Activated effector memory CD4-positive, alpha-beta T cell treated with anti-CD3 and anti-CD28 coated beads, Interleukin-2, amount 50 U/mL, for 16 hours (primary cell): ENCODE data around the gene P2RY6.

Experiments
- DNase-seq: peaks from one replicate; pipeline ENCODE4 v3.0.0-alpha.2; 2020

The P2RY6 gene

DNA sequence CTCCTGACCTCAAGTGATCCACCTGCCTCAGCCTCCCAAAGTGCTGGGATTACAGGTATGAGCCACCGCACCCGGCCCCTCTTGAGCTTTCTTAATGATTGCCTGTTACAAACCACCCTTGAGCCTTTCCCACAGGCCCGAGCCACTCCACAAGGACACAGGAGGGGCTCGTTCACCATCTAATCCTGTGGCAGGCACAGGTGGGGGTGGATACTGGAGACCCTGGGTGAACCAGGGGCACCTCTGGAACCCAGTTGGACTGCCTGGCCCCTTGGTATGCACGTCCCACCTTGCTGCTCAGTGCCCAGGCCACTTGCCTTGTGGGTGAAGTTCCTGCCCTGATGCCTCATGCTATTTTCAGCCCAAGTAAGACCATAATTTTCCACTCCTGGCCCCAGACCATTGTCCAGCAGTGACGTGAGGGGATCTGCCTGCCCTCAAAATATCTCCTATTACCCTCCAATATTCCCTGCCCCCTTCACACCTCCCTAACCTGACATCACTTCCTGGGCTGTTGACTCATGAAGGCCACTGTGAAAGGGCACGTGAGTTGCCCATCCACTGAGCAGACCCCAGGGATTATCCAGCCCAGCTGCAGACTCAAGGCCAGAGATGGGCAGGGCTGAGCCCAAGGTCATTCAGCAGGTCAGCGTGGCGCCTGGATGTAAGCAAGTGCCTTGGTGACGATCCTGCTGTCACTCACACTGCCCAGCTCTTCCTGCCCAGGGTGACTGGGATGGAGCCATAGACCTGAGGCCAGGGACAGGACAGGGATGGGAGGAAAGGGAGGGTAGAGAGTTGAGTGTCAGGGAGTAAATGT is 34.5 kb upstream of the P2RY6 start:
- no peak for DNase-seq

DNA sequence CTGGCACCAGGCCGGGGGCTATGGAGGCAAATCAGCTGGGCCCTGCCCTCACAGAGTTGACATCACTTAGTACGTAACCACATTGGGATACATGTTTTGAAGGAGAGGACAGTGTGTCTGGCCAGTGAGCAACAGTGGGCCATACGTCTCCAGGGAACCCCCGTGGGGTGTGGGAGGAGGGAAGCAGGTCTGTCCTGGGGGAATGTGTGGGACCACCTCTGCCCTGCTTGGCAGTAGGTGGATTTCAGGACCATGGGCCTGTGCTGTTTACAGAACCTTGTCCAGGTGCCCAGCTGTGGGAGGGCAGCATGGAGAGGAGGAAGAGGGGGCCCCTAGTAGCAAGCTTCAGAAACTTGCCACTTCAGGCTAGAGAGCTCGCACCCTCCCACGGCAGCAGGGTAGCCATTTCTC is 33.0 kb upstream of the P2RY6 start:
- DNase-seq: peak; percentile 56

DNA sequence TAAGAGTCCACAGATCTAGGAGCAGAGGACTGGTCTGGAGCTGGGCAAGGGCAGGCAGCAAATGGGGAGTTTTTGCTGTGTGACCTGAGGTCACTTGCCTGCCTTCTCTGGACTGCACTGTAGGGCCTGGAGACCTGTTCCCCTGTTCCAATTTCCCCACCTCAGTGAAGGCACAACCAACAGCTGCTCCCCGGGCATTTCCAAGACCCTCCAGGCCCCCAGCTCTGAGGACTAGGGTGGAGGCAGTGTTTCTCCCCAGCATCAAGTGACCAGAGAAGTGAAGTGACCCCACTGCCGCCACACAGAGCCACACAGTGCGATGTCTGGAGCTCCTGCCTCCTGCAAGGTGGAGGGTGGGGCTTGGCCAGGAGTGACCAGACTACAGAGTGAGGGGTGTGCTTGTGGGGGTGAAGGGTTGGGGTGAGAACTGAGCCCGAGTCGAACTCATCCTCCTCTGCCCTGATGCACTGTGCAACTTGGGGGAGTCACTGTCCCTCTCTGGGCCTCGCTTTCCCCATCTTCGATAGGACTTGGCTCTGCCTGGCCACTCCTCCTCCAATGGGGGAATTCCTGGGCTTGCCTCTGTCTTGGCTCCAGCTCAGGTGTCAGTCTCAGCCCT is 32.5 kb upstream of the P2RY6 start:
- DNase-seq: peak; percentile 34

DNA sequence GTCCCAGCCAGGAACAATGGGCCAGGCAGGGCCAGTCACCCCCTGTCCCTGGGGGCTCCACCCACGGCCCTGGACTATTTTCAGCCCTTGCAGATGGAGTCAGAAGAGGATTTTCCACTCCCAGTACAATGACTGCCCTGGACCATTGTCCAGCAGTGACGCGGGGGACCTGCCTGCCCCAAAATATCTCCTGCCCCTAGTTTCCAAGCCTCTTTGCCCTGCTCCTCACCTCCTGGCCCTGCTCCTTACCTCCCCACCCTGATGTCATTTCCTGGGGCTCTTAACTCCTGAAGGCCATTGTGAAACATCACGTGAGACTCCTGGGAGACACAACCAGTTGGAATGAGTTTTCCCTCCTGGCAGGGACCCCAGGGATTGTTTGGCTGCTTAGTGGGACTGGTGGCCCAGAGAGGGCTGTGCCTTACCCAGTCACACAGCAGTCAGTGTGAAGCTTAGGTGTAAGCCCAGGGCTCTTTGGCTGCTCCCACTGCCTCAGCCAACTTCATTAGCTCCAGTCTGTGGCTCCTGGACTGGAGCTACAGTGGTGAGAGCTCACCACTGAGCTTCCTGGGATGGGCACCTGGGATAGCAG is 31.9 kb upstream of the P2RY6 start:
- peak; percentile 22 for DNase-seq

DNA sequence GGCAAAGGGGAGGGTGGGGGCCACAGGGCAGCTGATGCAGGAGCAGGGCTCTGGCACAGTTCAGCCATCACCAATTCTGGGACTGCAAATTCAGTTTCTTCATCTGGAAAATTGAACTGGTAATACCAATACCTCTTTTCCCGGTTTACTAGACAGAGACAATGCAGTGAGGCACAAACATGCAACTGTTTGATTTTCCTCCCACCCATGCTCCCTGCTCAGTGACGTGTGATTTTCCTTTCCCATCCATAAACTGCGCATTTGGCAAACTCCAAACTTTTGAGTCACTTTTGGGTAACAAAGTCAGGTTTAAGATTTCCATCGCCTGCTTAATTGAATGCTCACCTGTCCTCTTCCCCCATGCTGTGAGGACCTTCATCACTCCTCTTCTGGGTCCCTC is 30.8 kb upstream of the P2RY6 start:
- DNase-seq: no peak

DNA sequence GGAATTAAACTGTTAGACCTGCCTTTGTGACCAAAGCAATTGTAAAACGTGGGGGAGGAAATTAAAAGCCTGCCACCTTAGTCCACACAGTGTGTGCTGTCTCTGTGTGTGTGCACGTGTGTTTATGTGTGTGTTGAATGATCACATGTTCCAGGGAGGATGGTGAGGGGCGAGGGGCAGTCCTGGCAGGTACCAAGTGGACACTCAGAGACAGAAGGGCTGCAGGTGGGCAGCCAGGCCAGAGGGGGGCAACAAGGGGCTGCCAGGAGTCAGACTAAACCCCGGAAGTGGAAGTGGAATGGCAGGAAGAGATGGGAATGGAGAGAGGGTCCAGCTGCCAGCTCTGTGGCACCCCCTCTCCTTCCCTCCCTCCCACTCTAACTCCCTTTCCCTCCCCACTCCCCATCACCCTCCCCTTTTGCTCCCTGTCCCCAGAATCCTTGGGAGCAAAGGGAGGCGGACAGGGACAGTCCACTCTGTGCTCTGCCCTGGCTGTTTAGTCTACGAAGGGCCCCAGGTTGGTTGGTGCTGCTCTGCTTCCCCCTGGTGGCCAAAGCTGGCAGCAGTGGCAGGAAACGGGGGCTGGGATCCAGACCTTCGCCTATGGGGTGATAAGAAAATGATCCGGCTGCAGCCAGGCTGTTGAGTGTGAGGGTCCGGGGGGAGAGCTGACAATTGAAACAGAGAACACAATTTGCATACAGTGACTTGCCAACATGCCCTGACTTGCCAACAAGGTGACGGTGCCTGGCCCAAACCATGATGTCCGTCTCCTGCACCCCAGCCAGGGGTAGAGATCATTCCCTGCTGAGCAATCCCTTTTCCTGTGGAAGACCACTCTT is 29.7 kb upstream of the P2RY6 start:
- peak; percentile 89 for DNase-seq

DNA sequence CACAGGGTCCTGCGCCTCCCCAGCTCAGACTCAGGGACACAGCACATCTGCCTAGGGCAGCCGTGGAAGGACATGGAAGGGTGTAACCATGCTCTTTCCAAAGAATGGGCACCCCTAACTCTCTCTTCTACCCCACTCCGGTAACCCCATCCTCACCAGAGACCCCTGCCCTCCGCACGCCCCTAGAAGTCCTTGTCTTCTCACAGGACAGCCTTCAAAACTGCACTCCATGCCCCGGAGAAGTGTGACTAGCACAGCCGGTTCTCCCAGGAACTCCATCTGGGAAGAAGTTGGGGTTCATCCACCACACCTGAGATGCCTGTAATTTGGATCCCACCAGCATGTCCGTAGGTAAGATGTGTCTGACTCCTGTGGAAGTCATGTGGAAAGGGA is 29.0 kb upstream of the P2RY6 start:
- peak; percentile 43 for DNase-seq

DNA sequence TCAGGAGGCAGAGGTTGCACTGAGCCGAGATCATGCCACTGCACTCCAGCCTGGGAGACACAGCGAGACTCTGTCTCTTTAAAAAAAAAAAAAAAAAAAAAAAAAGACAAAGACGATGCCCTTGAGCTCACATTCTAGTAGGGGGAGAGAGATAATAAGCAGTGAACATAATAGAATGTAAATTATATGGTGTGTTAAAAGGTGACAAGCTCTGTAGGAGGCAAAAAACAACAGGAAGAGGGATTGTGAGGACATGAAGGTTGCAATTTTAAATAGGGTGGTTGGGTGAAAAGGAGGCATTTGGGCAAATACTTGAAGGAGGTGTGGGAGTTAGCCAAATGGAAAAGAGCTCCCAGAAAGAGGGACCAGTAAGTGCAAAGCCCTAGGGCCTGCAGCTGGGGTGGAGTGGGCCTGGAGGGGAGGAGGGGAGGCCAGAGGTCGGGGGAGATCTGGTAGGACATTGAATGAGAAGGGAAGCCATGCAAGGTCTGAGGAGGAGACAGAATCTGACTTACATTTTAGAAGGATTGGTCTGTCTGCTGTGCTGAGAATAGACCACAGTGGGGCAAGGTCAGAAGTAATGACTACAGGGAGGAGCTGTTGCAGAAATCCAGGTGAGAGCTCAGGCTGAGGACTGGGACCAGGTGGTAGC is 27.4 kb upstream of the P2RY6 start:
- DNase-seq: peak; percentile 24

DNA sequence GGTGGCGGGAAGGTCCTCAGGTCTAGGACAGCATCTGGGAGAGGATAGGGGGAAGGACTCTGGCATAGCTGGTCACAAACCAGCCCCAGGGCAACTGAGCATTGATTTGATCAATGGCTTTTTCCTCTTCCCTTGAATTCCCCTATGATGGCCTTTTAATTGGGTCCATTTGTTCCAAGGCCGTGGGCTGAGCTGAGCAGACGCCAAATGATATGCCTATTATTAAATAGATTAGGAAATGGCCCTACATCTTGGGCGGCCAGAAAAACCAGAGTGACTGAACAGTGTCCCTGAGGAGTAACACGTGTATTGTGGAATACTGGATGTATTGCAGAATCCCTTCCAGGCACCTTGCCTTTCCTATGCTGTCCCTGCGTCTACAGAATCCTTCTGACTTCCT is 26.7 kb upstream of the P2RY6 start:
- DNase-seq: no peak

DNA sequence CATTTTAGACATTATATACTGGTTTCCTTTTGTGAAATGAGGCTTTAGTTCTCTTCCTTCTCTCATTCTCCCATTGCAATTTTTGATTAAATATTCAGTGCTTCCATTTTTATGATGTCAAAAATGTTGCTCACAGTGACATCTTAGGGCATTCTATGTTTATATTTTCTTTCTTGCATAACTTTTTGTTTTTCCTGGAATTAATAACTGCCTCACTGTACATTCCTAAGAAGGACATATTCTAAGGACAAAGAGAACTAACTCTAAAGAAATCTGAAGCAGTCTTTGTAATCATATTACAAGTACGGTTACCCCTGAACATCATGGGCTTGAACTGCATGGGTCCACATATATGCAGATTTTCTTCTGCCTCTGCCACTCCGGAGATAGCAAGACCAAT is 25.8 kb upstream of the P2RY6 start:
- DNase-seq: no peak

DNA sequence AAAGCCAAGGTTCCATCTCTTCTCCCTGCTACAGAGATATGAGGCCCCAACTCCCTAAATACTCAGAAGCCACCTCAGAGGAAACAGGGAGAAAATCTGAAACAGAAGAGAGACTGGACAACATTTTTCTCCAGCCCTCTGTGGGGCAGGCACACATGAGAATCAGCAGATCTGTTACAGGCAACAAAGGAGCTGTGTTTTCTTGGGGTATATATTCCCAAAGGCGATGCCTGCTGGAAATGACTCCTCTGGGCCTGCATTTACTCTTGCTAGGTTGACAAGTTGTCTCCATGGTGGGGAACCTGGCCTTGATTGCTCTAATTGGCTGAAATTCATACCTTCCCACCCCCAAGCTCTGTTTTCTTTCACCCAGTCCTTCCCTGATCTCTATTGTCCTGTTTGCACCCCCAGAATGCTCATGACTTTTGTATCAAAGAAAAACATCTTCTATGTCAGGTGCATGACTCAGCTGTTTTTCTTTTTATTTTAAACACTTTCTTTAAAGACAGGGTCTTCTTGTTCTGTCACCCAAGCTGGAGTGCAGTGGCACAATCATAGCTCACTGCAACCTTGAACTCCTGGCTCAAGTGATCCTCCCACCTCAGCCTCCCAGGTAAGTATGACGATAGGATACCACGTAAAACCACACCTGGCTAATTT is 23.5 kb upstream of the P2RY6 start:
- peak; percentile 17 for DNase-seq

DNA sequence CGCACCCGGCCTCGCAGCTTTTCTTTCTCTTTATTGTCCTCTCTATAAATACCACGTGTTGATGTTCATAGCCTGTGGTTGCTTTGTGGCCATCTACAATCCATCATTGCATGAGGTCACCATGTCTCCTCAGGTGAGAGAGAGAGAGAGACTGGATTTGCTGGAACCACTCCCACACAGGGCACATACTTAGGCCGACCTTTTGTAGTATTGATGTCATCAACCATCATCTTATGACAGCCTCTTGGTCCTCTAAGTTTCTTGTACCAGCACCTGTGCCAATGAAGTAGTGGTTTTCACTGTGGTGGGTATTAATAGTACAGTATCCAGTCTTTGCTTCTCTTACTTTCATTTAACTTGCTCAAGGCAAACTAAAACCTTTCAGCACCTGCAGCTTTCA is 22.8 kb upstream of the P2RY6 start:
- DNase-seq: peak; percentile 25

DNA sequence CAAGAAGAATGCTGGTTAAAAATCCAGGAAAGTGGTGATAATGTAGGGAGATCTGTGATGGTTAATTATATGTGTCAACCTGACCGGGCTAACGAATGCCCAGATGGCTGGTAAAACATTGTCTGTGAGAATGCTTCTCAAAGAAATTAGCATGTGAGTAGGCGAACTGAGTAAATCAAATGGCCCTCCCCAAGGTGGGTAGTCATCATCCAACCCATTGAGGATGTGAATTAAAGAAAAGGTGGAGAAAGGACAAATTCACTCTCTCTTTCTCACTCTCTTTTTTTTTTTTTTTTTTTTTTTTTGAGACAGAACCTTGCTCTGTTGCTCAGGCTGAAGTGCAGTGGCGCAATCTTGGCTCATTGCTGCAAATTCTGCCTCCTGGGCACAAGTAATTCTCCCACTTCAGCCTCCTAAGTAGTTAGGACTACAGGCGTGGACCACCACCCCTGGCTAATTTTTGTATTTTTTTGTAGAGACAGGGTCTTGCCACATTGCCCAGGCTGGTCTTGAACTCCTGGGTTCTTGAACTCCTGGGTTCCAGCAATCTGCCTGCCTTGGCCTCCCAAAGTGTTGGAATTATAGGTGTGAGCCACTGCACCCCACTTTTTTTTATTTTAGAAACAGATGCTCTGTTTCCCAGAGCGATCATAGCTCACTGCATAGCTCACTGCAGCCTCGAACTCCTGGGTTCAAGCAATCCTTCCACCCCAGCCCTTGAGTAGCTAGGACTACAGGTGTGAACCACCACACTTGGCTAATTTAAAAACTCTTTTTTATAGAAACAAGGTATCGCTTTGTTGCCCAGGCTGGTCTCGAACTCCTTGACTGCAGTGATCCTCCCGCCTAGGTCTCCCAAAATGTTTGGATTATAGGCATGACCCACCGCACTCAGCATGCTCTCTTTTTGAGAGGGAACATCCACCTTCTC is 22.0 kb upstream of the P2RY6 start:
- peak; percentile 51 for DNase-seq

DNA sequence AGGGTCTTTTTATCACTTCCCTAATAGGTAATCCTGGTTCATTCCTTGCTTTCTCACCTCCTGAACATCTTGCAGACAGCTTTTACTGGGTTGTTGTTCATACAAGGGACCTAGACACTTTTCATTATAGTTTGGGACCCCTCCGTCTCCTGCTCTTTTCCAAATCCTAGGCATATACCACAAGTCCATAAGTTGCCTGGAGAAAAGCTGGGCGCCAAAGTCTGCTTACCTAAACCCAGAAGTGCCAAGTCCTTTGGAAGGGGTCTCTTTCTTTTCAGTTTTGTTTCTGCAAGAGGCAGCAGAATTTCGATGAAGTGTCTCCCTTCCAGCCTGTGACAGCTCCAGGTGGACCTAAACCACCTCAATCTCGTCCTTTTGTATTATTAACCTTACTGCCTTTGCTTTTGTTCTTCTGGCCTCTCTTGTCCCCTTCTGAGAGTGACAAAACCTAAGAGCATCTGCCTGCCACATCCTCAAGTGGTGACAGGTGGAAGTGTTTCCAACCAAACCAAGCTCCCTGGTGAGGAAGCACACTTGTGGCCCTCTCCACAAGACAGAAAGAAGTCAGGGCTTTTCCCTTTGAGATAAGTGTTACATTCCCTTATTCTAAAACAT is 19.5 kb upstream of the P2RY6 start:
- DNase-seq: peak; percentile 51

DNA sequence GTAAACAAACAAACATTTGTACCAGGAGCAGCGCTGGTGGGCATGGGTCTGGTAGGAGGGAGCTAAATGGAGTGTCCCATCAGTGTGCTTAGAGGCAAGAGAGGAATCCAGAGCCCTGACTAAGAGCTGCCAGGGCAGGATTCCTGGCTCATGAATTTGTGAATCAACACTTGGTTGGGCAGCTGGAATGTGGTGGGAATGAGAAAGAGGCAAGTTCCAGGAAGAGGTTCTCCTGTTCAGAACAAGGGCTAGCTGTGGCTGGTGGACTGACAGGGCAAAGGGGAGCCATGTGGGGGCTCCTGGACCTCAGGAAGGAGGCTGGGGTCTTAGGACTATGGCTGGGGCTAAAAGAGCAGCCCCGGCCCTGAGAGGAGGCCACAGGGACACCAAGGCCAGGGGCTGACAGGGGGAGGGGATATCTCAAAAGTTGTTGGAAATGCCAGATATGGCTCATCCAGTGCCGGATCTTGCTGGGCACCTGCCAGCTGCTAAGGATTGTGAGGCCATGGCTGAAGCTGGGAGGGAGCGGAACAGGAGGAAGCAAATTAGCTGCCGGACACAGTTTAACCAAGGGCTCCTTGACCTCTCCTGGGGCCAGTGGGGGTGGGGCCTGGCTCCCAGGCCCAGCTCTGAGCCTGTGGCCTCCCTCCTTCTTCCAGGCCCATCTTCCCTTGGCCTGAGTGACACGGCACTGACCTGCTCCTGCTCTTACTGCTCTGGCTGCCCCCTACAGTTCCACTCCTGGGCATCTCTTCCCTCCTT is 14.6 kb upstream of the P2RY6 start:
- DNase-seq: peak; percentile 22

DNA sequence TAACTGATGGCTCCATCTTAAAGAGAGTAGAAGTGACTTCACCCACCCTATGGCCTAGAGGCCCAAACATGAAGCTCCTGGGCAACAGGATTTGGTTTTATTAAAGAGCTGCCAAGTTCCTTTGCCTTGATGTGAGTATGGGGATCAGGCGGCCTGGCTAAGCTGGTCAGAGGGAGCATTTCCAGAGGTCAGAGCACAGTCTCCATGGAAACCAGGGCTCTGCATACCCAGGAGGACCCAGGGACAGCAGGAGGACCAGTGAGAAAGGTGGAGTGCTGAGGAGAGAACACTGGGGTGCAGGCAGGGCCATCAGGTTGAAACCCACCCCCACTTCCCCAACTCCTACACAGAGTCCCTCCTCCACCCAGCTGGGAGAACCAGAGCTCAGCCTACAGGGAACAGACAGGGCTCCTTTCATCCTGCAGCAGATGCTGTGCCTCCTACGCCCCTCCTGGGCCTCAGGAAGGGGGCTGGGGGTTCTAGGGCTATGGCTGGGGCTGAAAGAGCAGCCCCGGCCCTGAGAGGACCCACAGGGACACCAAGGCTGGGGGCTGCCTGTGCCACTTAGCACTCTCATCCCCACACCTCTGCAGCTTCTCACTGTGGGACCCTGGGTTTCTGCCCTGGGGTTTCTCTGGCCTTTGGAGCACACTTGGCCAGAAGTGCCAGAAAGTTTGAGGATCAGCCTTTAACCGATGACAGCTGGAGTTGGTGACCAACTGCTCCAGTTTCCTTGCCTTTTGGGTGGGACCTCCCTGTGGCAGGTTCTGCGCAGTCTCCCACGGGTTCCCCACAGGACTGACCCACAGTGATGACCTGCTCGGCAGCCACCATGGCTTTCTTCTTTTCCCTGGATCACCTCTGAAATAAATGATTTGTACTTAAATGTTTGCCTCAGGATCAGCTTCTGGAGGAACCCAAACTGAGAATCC is 13.8 kb upstream of the P2RY6 start:
- DNase-seq: peak; percentile 38

DNA sequence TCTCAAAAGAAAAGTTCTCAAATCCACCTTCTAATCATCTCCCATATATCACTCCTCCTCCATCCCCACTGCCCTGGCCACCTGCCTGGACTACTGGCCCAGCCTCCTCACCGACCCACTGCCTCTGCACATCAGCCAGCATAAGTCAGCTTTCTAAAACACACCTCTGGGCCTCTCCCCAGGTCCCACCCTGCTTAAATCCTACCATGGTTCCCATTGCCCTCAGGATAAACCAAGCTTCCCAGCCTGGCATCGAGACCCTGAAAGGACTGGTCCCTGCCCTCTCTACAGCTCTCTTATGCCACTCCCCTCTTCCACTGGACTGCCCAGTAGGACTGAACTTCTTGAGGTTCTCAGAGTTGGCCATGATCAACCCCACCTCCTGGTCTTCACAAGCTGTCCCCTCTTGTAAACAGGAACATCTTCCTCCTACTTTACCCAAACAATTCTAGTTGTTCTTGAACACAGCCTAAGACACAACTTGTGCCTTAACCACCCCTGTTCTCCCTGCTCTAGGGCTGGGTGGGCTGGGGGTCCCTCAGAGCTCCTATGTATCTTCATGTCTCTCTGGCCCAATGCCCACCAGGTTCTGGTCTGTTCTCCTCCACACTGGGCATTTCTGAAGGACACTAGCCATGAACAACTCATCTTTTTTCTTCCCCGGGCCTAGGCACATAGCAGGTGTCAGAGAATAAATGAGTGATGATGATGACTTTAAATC is 12.6 kb upstream of the P2RY6 start:
- DNase-seq: peak; percentile 45

DNA sequence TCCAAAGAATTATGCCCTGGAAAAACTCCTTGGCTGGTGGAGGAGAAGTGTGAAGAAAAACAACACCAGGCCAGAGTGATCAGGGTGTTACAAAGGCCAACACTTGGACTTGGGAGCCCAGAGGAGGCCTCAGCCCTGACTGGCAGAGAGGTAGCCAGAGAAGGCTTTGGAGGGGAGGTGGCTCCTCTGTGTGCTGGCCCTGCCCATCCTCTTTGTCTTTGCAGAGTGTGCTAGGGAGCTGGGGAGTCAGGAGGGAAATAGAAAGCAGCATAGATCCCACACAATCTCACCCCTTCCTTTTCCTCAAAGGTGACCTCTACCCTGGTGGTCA is 12.0 kb upstream of the P2RY6 start:
- DNase-seq: peak; percentile 28
